ENCODE results near the gene CLCF1. TPM values are rescaled to one million over a fixed set of nuclear protein-coding genes. Genes with fewer than 3 reads are reported as not detected.

The CLCF1 gene
- total RNA-seq, 2 experiments from 2014 or later: not detected

GRCh38 chr11:67369801-67370284 is 3.6 kb downstream of the CLCF1 start:
- Mint-ChIP-seq H3K9me3 (no peaks in the 10 kb centered on the region), H3K27me3 (ENCODE audit: low read depth) (peaks cover 24% of the 10 kb centered on the region), H3K36me3 (ENCODE audit: low read depth) (no peaks in the 10 kb centered on the region), H3K27ac (no peak overlapping the region), H3K4me1 (ENCODE audit: low read depth) (peaks cover 20% of the 10 kb centered on the region), H3K4me3 (no peak overlapping the region)
- DNase-seq: no peak
- intact Hi-C loops (cut with micrococcal nuclease): no loop called here
- CTCF ChIA-PET: interaction anchor here (0.6 to 19.4 kb wide), 5 partner anchors 8 to 390 kb away, joined by 3 to 636 read pairs (median 4); partner anchors contain the start of gene POLD4

GRCh38 chr11:67369275-67369674 is 4.1 kb downstream of the CLCF1 start:
- intact Hi-C loops (cut with micrococcal nuclease): no loop called here

GRCh38 chr11:67368621-67369020 is 4.8 kb downstream of the CLCF1 start:
- no peak for DNase-seq
- CTCF ChIA-PET: interaction anchor here (1.6 to 19.4 kb wide), 3 partner anchors 12 to 23 kb away, joined by 4 to 636 read pairs (median 38); partner anchors contain the start of gene POLD4
- no peaks in the 10 kb centered on the region for H3K9me3 Mint-ChIP-seq
- H3K4me3 Mint-ChIP-seq: no peak overlapping the region
- intact Hi-C loops (cut with micrococcal nuclease): no loop called here
- no peaks in the 10 kb centered on the region for H3K36me3 Mint-ChIP-seq (ENCODE audit: low read depth)
- H3K4me1 Mint-ChIP-seq (ENCODE audit: low read depth): peaks cover 21% of the 10 kb centered on the region
- H3K27ac Mint-ChIP-seq: no peak overlapping the region
- H3K27me3 Mint-ChIP-seq (ENCODE audit: low read depth): peaks cover 13% of the 10 kb centered on the region

More at GRCh38 chr11:67369275-67369674, 4.1 kb downstream of the CLCF1 start:
- no peak for DNase-seq
- Mint-ChIP-seq H3K4me1 (ENCODE audit: low read depth) (peaks cover 20% of the 10 kb centered on the region), H3K27ac (no peak overlapping the region), H3K4me3 (no peak overlapping the region), H3K27me3 (ENCODE audit: low read depth) (peaks cover 18% of the 10 kb centered on the region), H3K36me3 (ENCODE audit: low read depth) (no peaks in the 10 kb centered on the region), H3K9me3 (no peaks in the 10 kb centered on the region)
- CTCF ChIA-PET: interaction anchor here (0.6 to 19.4 kb wide), 5 partner anchors 9 to 389 kb away, joined by 3 to 636 read pairs (median 4); partner anchors contain the start of gene POLD4

- intact Hi-C loops (cut with micrococcal nuclease): no loop called here
- Mint-ChIP-seq H3K9me3 (no peaks in the 10 kb centered on the region), H3K27ac (no peak overlapping the region), H3K36me3 (ENCODE audit: low read depth) (no peaks in the 10 kb centered on the region), H3K4me1 (ENCODE audit: low read depth) (peaks cover 21% of the 10 kb centered on the region), H3K4me3 (no peak overlapping the region), H3K27me3 (ENCODE audit: low read depth) (peaks cover 13% of the 10 kb centered on the region)
- no peak for DNase-seq
- CTCF ChIA-PET: interaction anchor here (1.6 kb wide), 1 partner anchor 15 kb away, joined by 4 read pairs; no protein-coding TSS in a partner anchor
Measured at GRCh38 chr11:67367761-67368227, 5.6 kb downstream of the CLCF1 start.

GRCh38 chr11:67366961-67367760 is 6.2 kb downstream of the CLCF1 start:
- Mint-ChIP-seq H3K36me3 (ENCODE audit: low read depth) (no peaks in the 10 kb centered on the region), H3K4me3 (no peak overlapping the region), H3K9me3 (no peaks in the 10 kb centered on the region), H3K27me3 (ENCODE audit: low read depth) (peaks cover 13% of the 10 kb centered on the region), H3K4me1 (ENCODE audit: low read depth) (peaks cover 21% of the 10 kb centered on the region), H3K27ac (no peak overlapping the region)
- intact Hi-C loops (cut with micrococcal nuclease): no loop called here
- CTCF ChIA-PET: interaction anchor here (1.6 to 3.2 kb wide), 2 partner anchors 15 to 16 kb away, joined by 4 to 13 read pairs; no protein-coding TSS in a partner anchor
- no peak for DNase-seq

GRCh38 chr11:67366546-67366945 is 6.9 kb downstream of the CLCF1 start:
- H3K4me1 Mint-ChIP-seq (ENCODE audit: low read depth): peaks cover 17% of the 10 kb centered on the region
- H3K27ac Mint-ChIP-seq: no peak overlapping the region
- intact Hi-C loops (cut with micrococcal nuclease): no loop called here
- DNase-seq: no peak
- H3K4me3 Mint-ChIP-seq: no peak overlapping the region
- H3K27me3 Mint-ChIP-seq (ENCODE audit: low read depth): peaks cover 9% of the 10 kb centered on the region
- no peaks in the 10 kb centered on the region for H3K9me3 Mint-ChIP-seq
- CTCF ChIA-PET: interaction anchor here (3.2 kb wide), 1 partner anchor 15 kb away, joined by 13 read pairs; no protein-coding TSS in a partner anchor
- H3K36me3 Mint-ChIP-seq (ENCODE audit: low read depth): no peaks in the 10 kb centered on the region

- H3K4me1 Mint-ChIP-seq (ENCODE audit: low read depth): peaks cover 12% of the 10 kb centered on the region
- no peaks in the 10 kb centered on the region for H3K36me3 Mint-ChIP-seq (ENCODE audit: low read depth)
- CTCF ChIA-PET: interaction anchor here (0.6 to 17.3 kb wide), 4 partner anchors 9 to 25 kb away, joined by 3 to 636 read pairs (median 10); partner anchors contain the start of gene CLCF1
- no peak overlapping the region for H3K4me3 Mint-ChIP-seq
- H3K27ac Mint-ChIP-seq: no peak overlapping the region
- peaks cover 4% of the 10 kb centered on the region for H3K27me3 Mint-ChIP-seq (ENCODE audit: low read depth)
- DNase-seq: no peak
- intact Hi-C loops (cut with micrococcal nuclease): no loop called here
- no peaks in the 10 kb centered on the region for H3K9me3 Mint-ChIP-seq
Measured at GRCh38 chr11:67365736-67366444, 7.5 kb downstream of the CLCF1 start.

- CTCF ChIA-PET: interaction anchor here (0.6 to 17.3 kb wide), 5 partner anchors 8 to 26 kb away, joined by 3 to 636 read pairs (median 6); partner anchors contain the start of gene CLCF1
- Mint-ChIP-seq H3K36me3 (ENCODE audit: low read depth) (no peaks in the 10 kb centered on the region), H3K27ac (no peak overlapping the region), H3K27me3 (ENCODE audit: low read depth) (no peaks in the 10 kb centered on the region), H3K4me1 (ENCODE audit: low read depth) (peaks cover 12% of the 10 kb centered on the region), H3K9me3 (no peaks in the 10 kb centered on the region), H3K4me3 (no peak overlapping the region)
- intact Hi-C loops (cut with micrococcal nuclease): no loop called here
- DNase-seq: no peak
Measured at GRCh38 chr11:67364783-67365722, 8.3 kb downstream of the CLCF1 start.

GRCh38 chr11:67364169-67364568 is 9.2 kb downstream of the CLCF1 start:
- H3K9me3 Mint-ChIP-seq: no peaks in the 10 kb centered on the region
- CTCF ChIA-PET: interaction anchor here (0.7 to 17.3 kb wide), 3 partner anchors 9 to 14 kb away, joined by 4 to 636 read pairs (median 13); partner anchors contain the start of gene CLCF1
- no peak overlapping the region for H3K27ac Mint-ChIP-seq
- peaks cover 12% of the 10 kb centered on the region for H3K4me1 Mint-ChIP-seq (ENCODE audit: low read depth)
- H3K27me3 Mint-ChIP-seq (ENCODE audit: low read depth): no peaks in the 10 kb centered on the region
- no peaks in the 10 kb centered on the region for H3K36me3 Mint-ChIP-seq (ENCODE audit: low read depth)
- no peak for DNase-seq
- no peak overlapping the region for H3K4me3 Mint-ChIP-seq
- intact Hi-C loops (cut with micrococcal nuclease): no loop called here

- intact Hi-C loops (cut with micrococcal nuclease): loop anchor here (1.0 kb wide), 1 partner anchor 24 kb away; no protein-coding TSS in a partner anchor
- CTCF ChIA-PET: interaction anchor here (1.3 to 17.3 kb wide), 4 partner anchors 13 to 111 kb away, joined by 3 to 636 read pairs (median 26); partner anchors contain the start of genes CLCF1 and TMEM134
- no peak for DNase-seq
- no peak overlapping the region for H3K4me3 Mint-ChIP-seq
- H3K36me3 Mint-ChIP-seq (ENCODE audit: low read depth): no peaks in the 10 kb centered on the region
- no peaks in the 10 kb centered on the region for H3K27me3 Mint-ChIP-seq (ENCODE audit: low read depth)
- H3K27ac Mint-ChIP-seq: no peak overlapping the region
- peaks cover 20% of the 10 kb centered on the region for H3K4me1 Mint-ChIP-seq (ENCODE audit: low read depth)
- H3K9me3 Mint-ChIP-seq: no peaks in the 10 kb centered on the region
Measured at GRCh38 chr11:67357831-67358670, 15.3 kb downstream of the CLCF1 start.
